DOHH2 (cell line): ENCODE data around the gene MAZ.

Experiments used
- EZH2phosphoT487 ChIP-seq: fragments of 200-600 bp; sonication (generic); IDR thresholded peaks from 2 replicates; pipeline ENCODE4 v1.6.1; 2017; ENCODE audit warnings: borderline replicate concordance, mild to moderate bottlenecking, antibody characterized with exemption, low read length, moderate library complexity, mixed read lengths
- TF ChIP-seq, protein P1 (sequence below): fragments of 200-600 bp; sonication (generic); IDR thresholded peaks from one replicate; pipeline ENCODE4 v1.5.1; 2014; ENCODE audit warnings: antibody characterized with exemption, mild to moderate bottlenecking, low read depth, low read length; ENCODE audit not compliant: poor library complexity, severe bottlenecking

DNA sequence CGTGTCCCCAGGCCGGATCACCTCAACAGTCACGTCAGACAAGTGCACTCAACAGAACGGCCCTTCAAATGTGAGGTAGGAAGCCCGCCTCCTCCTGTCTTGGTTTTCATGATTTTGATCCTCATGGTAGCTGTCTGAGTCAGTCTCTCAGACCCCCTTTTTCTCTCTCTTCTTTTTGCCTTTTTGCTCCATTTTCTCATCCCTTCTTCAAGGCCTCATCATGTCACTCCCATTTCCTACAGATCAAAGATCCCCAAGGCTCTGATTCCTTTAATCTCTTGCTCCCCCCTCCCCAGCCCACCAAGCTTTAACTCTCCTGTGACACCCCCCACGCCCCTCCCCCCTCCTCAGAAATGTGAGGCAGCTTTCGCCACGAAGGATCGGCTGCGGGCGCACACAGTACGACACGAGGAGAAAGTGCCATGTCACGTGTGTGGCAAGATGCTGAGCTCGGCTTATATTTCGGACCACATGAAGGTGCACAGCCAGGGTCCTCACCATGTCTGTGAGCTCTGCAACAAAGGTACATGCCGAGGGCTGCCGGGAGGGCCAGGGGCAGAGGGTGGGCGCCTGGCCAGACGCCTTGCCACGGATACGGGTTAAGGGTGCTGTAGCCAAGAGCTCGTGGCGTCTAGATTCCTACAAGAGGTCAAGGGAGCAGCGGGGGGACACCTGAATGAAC lies 2.0 kb downstream of the MAZ start:
- TF ChIP-seq, protein P1, sequence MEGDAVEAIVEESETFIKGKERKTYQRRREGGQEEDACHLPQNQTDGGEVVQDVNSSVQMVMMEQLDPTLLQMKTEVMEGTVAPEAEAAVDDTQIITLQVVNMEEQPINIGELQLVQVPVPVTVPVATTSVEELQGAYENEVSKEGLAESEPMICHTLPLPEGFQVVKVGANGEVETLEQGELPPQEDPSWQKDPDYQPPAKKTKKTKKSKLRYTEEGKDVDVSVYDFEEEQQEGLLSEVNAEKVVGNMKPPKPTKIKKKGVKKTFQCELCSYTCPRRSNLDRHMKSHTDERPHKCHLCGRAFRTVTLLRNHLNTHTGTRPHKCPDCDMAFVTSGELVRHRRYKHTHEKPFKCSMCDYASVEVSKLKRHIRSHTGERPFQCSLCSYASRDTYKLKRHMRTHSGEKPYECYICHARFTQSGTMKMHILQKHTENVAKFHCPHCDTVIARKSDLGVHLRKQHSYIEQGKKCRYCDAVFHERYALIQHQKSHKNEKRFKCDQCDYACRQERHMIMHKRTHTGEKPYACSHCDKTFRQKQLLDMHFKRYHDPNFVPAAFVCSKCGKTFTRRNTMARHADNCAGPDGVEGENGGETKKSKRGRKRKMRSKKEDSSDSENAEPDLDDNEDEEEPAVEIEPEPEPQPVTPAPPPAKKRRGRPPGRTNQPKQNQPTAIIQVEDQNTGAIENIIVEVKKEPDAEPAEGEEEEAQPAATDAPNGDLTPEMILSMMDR = no peak
- TF ChIP-seq EZH2phosphoT487 = no peak
